Mesenchymal stem cell (in vitro differentiated cells and primary cell): ENCODE measurements around the gene DNPEP.

Source experiments
- DNase-seq: peaks from one replicate; pipeline ENCODE4 v3.0.0-alpha.2; 2013
- H2AFZ ChIP-seq: one replicate; pipeline ENCODE4 v1.6.1; 2013; ENCODE audit warnings: low read depth, mild to moderate bottlenecking, control low read depth, inconsistent platforms, low read length, moderate library complexity
- H2AK5ac ChIP-seq: 2 replicates; pipeline ENCODE4 v1.6.1; 2013; ENCODE audit warnings: low read length, moderate library complexity, mild to moderate bottlenecking, inconsistent platforms; ENCODE audit not compliant: severe bottlenecking
- H2BK120ac ChIP-seq: one replicate; pipeline ENCODE4 v1.6.1; 2013; ENCODE audit warnings: low read depth, mild to moderate bottlenecking, inconsistent platforms, low read length, moderate library complexity
- H2BK12ac ChIP-seq, 2 experiments: one replicate each; pipeline ENCODE4 v1.6.1; 2013; ENCODE audit warnings: inconsistent platforms in 2 of 2, low read length in 2 of 2, mild to moderate bottlenecking in 2 of 2, moderate library complexity in 2 of 2, control low read depth in 1 of 2
- H2BK15ac ChIP-seq: one replicate; pipeline ENCODE4 v1.6.1; 2013; ENCODE audit warnings: mild to moderate bottlenecking, low read depth, inconsistent platforms; ENCODE audit not compliant: poor library complexity, severe bottlenecking
- H2BK5ac ChIP-seq: 2 replicates; pipeline ENCODE4 v1.6.1; 2013; ENCODE audit warnings: low read depth, mild to moderate bottlenecking, low read length, control low read depth, inconsistent platforms; ENCODE audit not compliant: poor library complexity, severe bottlenecking
- H3K14ac ChIP-seq, 2 experiments: one replicate each; pipeline ENCODE4 v1.6.1; 2013; ENCODE audit warnings: inconsistent platforms in 2 of 2, low read length in 2 of 2, control low read depth in 1 of 2, mild to moderate bottlenecking in 1 of 2, moderate library complexity in 1 of 2
- H3K18ac ChIP-seq, 2 experiments: one replicate each; pipeline ENCODE4 v1.6.1; 2013; ENCODE audit warnings: inconsistent platforms in 2 of 2, low read length in 2 of 2, control low read depth in 1 of 2, low read depth in 1 of 2, mild to moderate bottlenecking in 1 of 2
- H3K23ac ChIP-seq, 2 experiments: one replicate each; pipeline ENCODE4 v1.6.1; 2013; ENCODE audit warnings: inconsistent platforms in 2 of 2, low read length in 2 of 2, mild to moderate bottlenecking in 2 of 2, moderate library complexity in 2 of 2, control low read depth in 1 of 2
- H3K27ac ChIP-seq: 2 replicates; pipeline ENCODE4 v1.5.1; 2013; ENCODE audit warnings: mild to moderate bottlenecking, moderate library complexity, low read length, control low read depth, inconsistent platforms; ENCODE audit not compliant: poor library complexity, severe bottlenecking
- H3K27me3 ChIP-seq, 2 experiments: 2 replicates each; pipeline versions ENCODE4 v1.6.1 to v1.7.0; 2013; ENCODE audit warnings: low read length in 2 of 2, mild to moderate bottlenecking in 2 of 2, moderate library complexity in 2 of 2, control low read depth in 1 of 2, inconsistent platforms in 1 of 2; ENCODE audit not compliant: control insufficient read depth in 1 of 2, insufficient read depth in 1 of 2
- H3K36me3 ChIP-seq, 2 experiments: 2 replicates each; pipeline versions ENCODE4 v1.6.1 to v1.7.0; 2013; ENCODE audit warnings: low read length in 2 of 2, control low read depth in 1 of 2, inconsistent platforms in 1 of 2, low read depth in 1 of 2, mild to moderate bottlenecking in 1 of 2; ENCODE audit not compliant: insufficient read depth in 2 of 2, control insufficient read depth in 1 of 2
- H3K4ac ChIP-seq, 2 experiments: one replicate each; pipeline ENCODE4 v1.6.1; 2013; ENCODE audit warnings: inconsistent platforms in 2 of 2, low read length in 2 of 2, mild to moderate bottlenecking in 2 of 2, moderate library complexity in 2 of 2, control low read depth in 1 of 2, low read depth in 1 of 2
- H3K4me1 ChIP-seq: 2 replicates; pipeline ENCODE4 v1.6.1; 2013; ENCODE audit warnings: low read depth, low read length, control low read depth; ENCODE audit not compliant: control insufficient read depth, insufficient read depth
- H3K4me2 ChIP-seq: 2 replicates; pipeline ENCODE4 v1.6.1; 2013; ENCODE audit warnings: low read length, mild to moderate bottlenecking, inconsistent platforms; ENCODE audit not compliant: poor library complexity, severe bottlenecking
- H3K4me3 ChIP-seq, 2 experiments: 2 replicates each; pipeline versions ENCODE4 v1.5.1 to v1.7.0; 2013; ENCODE audit warnings: low read length in 2 of 2, mild to moderate bottlenecking in 2 of 2, control low read depth in 1 of 2, low read depth in 1 of 2; ENCODE audit not compliant: insufficient read depth in 1 of 2
- H3K79me1 ChIP-seq: replicated peaks from 2 replicates; pipeline ENCODE4 v1.6.1; 2013; ENCODE audit warnings: mild to moderate bottlenecking, control low read depth, low read length, inconsistent platforms; ENCODE audit not compliant: poor library complexity, severe bottlenecking
- H3K9ac ChIP-seq: 2 replicates; pipeline ENCODE4 v1.7.0; 2013; ENCODE audit warnings: mild to moderate bottlenecking, low read length, moderate library complexity
- H3K9me3 ChIP-seq: 2 replicates; pipeline ENCODE4 v1.7.0; 2013; ENCODE audit warnings: mild to moderate bottlenecking, low read length; ENCODE audit not compliant: control insufficient read depth
- H4K8ac ChIP-seq: one replicate; pipeline ENCODE4 v1.6.1; 2013; ENCODE audit warnings: inconsistent platforms, mild to moderate bottlenecking, low read length, moderate library complexity
- H4K91ac ChIP-seq: one replicate; pipeline ENCODE4 v1.6.1; 2013; ENCODE audit warnings: mild to moderate bottlenecking, low read length, inconsistent platforms
- WGBS: methylation state at CpG from one replicate; pipeline ENCODE4 v1.1.7; 2013; ENCODE audit warnings: mixed read lengths; 5-methylcytosine and 5-hydroxymethylcytosine counted together

DNPEP gene

GRCh38 chr2:219415580-219416234 lies 28.0 kb upstream of the DNPEP start:
- Histone ChIP-seq H2BK5ac (no peak overlapping the region), H3K27ac (no peak overlapping the region), H3K9ac (no peak overlapping the region), H3K79me1 (no peaks in the 10 kb centered on the region), H3K18ac (no peak overlapping the region), H2BK120ac (no peak overlapping the region), H3K14ac (no peak overlapping the region), H3K4me1 (peaks cover 21% of the 10 kb centered on the region), H3K27me3 (peaks cover 9 to 10% of the 10 kb centered on the region in 2 experiments), H2AFZ (no peak overlapping the region), H3K4me2 (no peak overlapping the region), H4K8ac (no peak overlapping the region), H2BK12ac (no peak overlapping the region), H3K9me3 (peaks cover 18% of the 10 kb centered on the region), H4K91ac (no peak overlapping the region), H3K4me3 (no peak overlapping the region), H2BK15ac (no peak overlapping the region), H2AK5ac (no peak overlapping the region), H3K36me3 (no peaks in the 10 kb centered on the region), H3K23ac (no peak overlapping the region), H3K4ac (no peak overlapping the region)
- WGBS = 78% methylated on average over 5 of the region's 5 CpGs
- no peak for DNase-seq

GRCh38 chr2:219414857-219415256 lies 27.1 kb upstream of the DNPEP start:
- Histone ChIP-seq H2BK5ac (no peak overlapping the region), H4K91ac (no peak overlapping the region), H3K27me3 (peaks cover 9 to 10% of the 10 kb centered on the region in 2 experiments), H3K27ac (no peak overlapping the region), H3K4ac (no peak overlapping the region), H3K9ac (no peak overlapping the region), H2AFZ (no peak overlapping the region), H2BK120ac (no peak overlapping the region), H3K4me2 (no peak overlapping the region), H3K4me1 (peaks cover 21% of the 10 kb centered on the region), H3K79me1 (no peaks in the 10 kb centered on the region), H4K8ac (no peak overlapping the region), H2AK5ac (no peak overlapping the region), H3K36me3 (no peaks in the 10 kb centered on the region), H3K18ac (no peak overlapping the region), H3K4me3 (no peak overlapping the region), H2BK12ac (no peak overlapping the region), H3K14ac (no peak overlapping the region), H2BK15ac (no peak overlapping the region), H3K23ac (no peak overlapping the region), H3K9me3 (peaks cover 18% of the 10 kb centered on the region)
- DNase-seq = no peak
- WGBS = 86% methylated on average over 4 of the region's 4 CpGs

GRCh38 chr2:219410390-219410789 lies 22.7 kb upstream of the DNPEP start:
- Histone ChIP-seq H4K8ac (no peak overlapping the region), H3K9ac (no peak overlapping the region), H3K79me1 (no peaks in the 10 kb centered on the region), H3K23ac (no peak overlapping the region), H4K91ac (no peak overlapping the region), H2BK120ac (no peak overlapping the region), H3K9me3 (peaks cover 18% of the 10 kb centered on the region), H3K27me3 (no peaks in the 10 kb centered on the region), H3K4ac (no peak overlapping the region), H2BK15ac (no peak overlapping the region), H3K27ac (no peak overlapping the region), H3K18ac (no peak overlapping the region), H3K4me1 (peaks cover 27% of the 10 kb centered on the region), H3K36me3 (no peaks in the 10 kb centered on the region), H2AFZ (no peak overlapping the region), H2AK5ac (no peak overlapping the region), H2BK5ac (no peak overlapping the region), H3K4me3 (no peak overlapping the region), H3K14ac (no peak overlapping the region), H3K4me2 (no peak overlapping the region), H2BK12ac (no peak overlapping the region)
- 92% methylated on average over 8 of the region's 8 CpGs for WGBS
- no peak for DNase-seq

- Histone ChIP-seq H3K36me3 (no peaks in the 10 kb centered on the region), H4K8ac (no peak overlapping the region), H2BK5ac (no peak overlapping the region), H3K9me3 (peaks cover 18% of the 10 kb centered on the region), H3K27ac (no peak overlapping the region), H3K79me1 (no peaks in the 10 kb centered on the region), H2AFZ (no peak overlapping the region), H3K4me2 (no peak overlapping the region), H3K4me1 (peaks cover 28% of the 10 kb centered on the region), H3K23ac (no peak overlapping the region), H2BK12ac (no peak overlapping the region), H2AK5ac (peak overlapping the region; percentile 87), H3K4ac (no peak overlapping the region), H3K9ac (no peak overlapping the region), H2BK120ac (no peak overlapping the region), H3K18ac (no peak overlapping the region), H3K14ac (no peak overlapping the region), H3K4me3 (no peak overlapping the region), H4K91ac (no peak overlapping the region), H2BK15ac (no peak overlapping the region), H3K27me3 (no peaks in the 10 kb centered on the region)
- DNase-seq = no peak
- 94% methylated on average over 5 of the region's 5 CpGs for WGBS
These were observed 21.9 kb upstream of the DNPEP start for GRCh38 chr2:219409619-219410018.
